Parathyroid adenoma (tissue), 2 donors: ENCODE results near the gene NCKAP5.

Source experiments
- H2AFZ ChIP-seq: fragments of 300-600 bp; sonication (generic); one replicate; pipeline ENCODE4 v1.7.0; 2017; ENCODE audit warnings: antibody characterized with exemption, mild to moderate bottlenecking
- H3K27ac ChIP-seq: fragments of 300-600 bp; sonication (generic); one replicate; pipeline ENCODE4 v1.7.0; 2017
- H3K27me3 ChIP-seq: fragments of 300-600 bp; sonication (generic); one replicate; pipeline ENCODE4 v1.7.0; 2017; ENCODE audit warnings: low read length; ENCODE audit not compliant: control insufficient read depth, insufficient read depth
- H3K36me3 ChIP-seq: fragments of 300-600 bp; sonication (generic); one replicate; pipeline ENCODE4 v1.7.0; 2017; ENCODE audit warnings: low read length; ENCODE audit not compliant: control insufficient read depth, insufficient read depth
- H3K4me1 ChIP-seq: fragments of 300-600 bp; sonication (generic); one replicate; pipeline ENCODE4 v1.7.0; 2017; ENCODE audit warnings: control low read depth
- H3K4me2 ChIP-seq: fragments of 300-600 bp; sonication (generic); one replicate; pipeline ENCODE4 v1.7.0; 2017; ENCODE audit warnings: low read length
- H3K4me3 ChIP-seq: fragments of 300-600 bp; sonication (generic); one replicate; pipeline ENCODE4 v1.7.0; 2017; ENCODE audit warnings: low read depth, low read length
- H3K79me2 ChIP-seq: fragments of 300-600 bp; sonication (generic); one replicate; pipeline ENCODE4 v1.7.0; 2017; ENCODE audit warnings: control low read depth
- H3K9ac ChIP-seq: fragments of 300-600 bp; sonication (generic); one replicate; pipeline ENCODE4 v1.7.0; 2017; ENCODE audit warnings: mild to moderate bottlenecking
- H3K9me3 ChIP-seq: fragments of 300-600 bp; sonication (generic); one replicate; pipeline ENCODE4 v1.7.0; 2017; ENCODE audit warnings: low read length; ENCODE audit not compliant: control insufficient read depth
- TF ChIP-seq, protein P1 (sequence below): fragments of 300-600 bp; sonication (generic); IDR thresholded peaks from one replicate; pipeline ENCODE4 v1.7.0; 2017; ENCODE audit warnings: antibody characterized with exemption, mild to moderate bottlenecking
- donor health status: primary hyperparathyroidism.

The NCKAP5 gene

GRCh38 chr2:133553838-133554408 lies 14.3 kb downstream of the NCKAP5 start:
- no peak overlapping the region for H3K4me2 ChIP-seq
- no peaks in the 10 kb centered on the region for H3K36me3 ChIP-seq
- no peak overlapping the region for H2AFZ ChIP-seq
- no peak overlapping the region for H3K4me3 ChIP-seq
- TF ChIP-seq, protein P1, sequence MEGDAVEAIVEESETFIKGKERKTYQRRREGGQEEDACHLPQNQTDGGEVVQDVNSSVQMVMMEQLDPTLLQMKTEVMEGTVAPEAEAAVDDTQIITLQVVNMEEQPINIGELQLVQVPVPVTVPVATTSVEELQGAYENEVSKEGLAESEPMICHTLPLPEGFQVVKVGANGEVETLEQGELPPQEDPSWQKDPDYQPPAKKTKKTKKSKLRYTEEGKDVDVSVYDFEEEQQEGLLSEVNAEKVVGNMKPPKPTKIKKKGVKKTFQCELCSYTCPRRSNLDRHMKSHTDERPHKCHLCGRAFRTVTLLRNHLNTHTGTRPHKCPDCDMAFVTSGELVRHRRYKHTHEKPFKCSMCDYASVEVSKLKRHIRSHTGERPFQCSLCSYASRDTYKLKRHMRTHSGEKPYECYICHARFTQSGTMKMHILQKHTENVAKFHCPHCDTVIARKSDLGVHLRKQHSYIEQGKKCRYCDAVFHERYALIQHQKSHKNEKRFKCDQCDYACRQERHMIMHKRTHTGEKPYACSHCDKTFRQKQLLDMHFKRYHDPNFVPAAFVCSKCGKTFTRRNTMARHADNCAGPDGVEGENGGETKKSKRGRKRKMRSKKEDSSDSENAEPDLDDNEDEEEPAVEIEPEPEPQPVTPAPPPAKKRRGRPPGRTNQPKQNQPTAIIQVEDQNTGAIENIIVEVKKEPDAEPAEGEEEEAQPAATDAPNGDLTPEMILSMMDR: no peak
- H3K9me3 ChIP-seq: no peaks in the 10 kb centered on the region
- no peak overlapping the region for H3K27ac ChIP-seq
- H3K4me1 ChIP-seq: no peaks in the 10 kb centered on the region
- H3K79me2 ChIP-seq: no peaks in the 10 kb centered on the region
- no peaks in the 10 kb centered on the region for H3K27me3 ChIP-seq
- no peak overlapping the region for H3K9ac ChIP-seq

DNA sequence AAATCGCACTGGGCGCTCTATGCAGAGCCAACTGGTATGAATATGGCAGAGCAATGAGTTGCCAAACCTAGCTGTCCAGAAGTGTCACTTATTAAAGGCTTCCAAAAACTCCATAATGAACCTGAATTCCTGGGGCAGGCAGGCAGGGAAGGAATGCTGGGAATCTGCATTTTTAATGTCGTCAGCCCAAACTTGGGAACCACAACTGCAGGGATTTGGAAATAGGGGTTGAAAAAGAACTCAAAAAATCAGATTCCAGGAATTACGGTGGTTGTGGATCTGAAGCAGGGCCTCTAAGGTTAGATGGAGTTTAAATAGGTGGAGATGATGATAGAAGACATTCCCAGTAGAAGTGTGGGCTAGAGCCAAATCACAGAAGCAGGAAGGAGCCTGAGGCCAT lies 15.0 kb downstream of the NCKAP5 start:
- no peaks in the 10 kb centered on the region for H3K27me3 ChIP-seq
- TF ChIP-seq, protein P1: no peak
- H3K9me3 ChIP-seq: no peaks in the 10 kb centered on the region
- no peak overlapping the region for H3K9ac ChIP-seq
- no peak overlapping the region for H3K4me3 ChIP-seq
- H2AFZ ChIP-seq: no peak overlapping the region
- H3K36me3 ChIP-seq: no peaks in the 10 kb centered on the region
- no peak overlapping the region for H3K27ac ChIP-seq
- no peak overlapping the region for H3K4me2 ChIP-seq
- H3K4me1 ChIP-seq: no peaks in the 10 kb centered on the region
- H3K79me2 ChIP-seq: no peaks in the 10 kb centered on the region

- Histone ChIP-seq H3K79me2 (no peaks in the 10 kb centered on the region), H3K4me3 (no peak overlapping the region), H3K27ac (no peak overlapping the region), H3K9ac (no peak overlapping the region), H3K4me1 (no peaks in the 10 kb centered on the region), H3K36me3 (no peaks in the 10 kb centered on the region), H2AFZ (no peak overlapping the region), H3K27me3 (no peaks in the 10 kb centered on the region), H3K9me3 (no peaks in the 10 kb centered on the region), H3K4me2 (no peak overlapping the region)
- TF ChIP-seq, protein P1: no peak
Observed at GRCh38 chr2:133552821-133553220, 15.4 kb downstream of the NCKAP5 start.

- no peaks in the 10 kb centered on the region for H3K36me3 ChIP-seq
- no peaks in the 10 kb centered on the region for H3K27me3 ChIP-seq
- TF ChIP-seq, protein P1: no peak
- no peaks in the 10 kb centered on the region for H3K4me1 ChIP-seq
- no peak overlapping the region for H3K4me2 ChIP-seq
- H2AFZ ChIP-seq: no peak overlapping the region
- H3K9ac ChIP-seq: no peak overlapping the region
- H3K27ac ChIP-seq: no peak overlapping the region
- no peaks in the 10 kb centered on the region for H3K9me3 ChIP-seq
- no peak overlapping the region for H3K4me3 ChIP-seq
- H3K79me2 ChIP-seq: no peaks in the 10 kb centered on the region
Observed at GRCh38 chr2:133541797-133542196, 26.5 kb downstream of the NCKAP5 start.

DNA sequence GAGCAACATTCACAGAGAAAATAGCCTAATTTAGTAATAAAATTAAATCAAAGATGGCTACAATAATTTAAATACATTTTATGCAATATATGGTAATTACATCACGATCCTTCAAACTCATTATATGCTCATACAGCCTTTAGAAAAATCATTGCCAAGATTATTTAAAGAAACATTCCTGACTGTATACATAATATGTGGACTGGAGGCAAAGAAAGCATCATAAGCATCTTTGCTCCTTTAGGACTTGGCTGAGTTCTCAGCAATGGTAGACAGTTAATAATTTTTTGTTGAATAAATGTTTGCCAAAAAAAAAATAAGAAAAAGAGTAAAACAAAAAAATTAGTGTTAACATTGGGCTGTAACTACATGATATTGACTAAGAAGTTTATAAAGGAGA lies 26.9 kb downstream of the NCKAP5 start:
- H3K36me3 ChIP-seq: no peaks in the 10 kb centered on the region
- no peak overlapping the region for H3K4me3 ChIP-seq
- no peaks in the 10 kb centered on the region for H3K79me2 ChIP-seq
- H3K27ac ChIP-seq: no peak overlapping the region
- H3K4me2 ChIP-seq: no peak overlapping the region
- no peaks in the 10 kb centered on the region for H3K9me3 ChIP-seq
- H3K4me1 ChIP-seq: no peaks in the 10 kb centered on the region
- H2AFZ ChIP-seq: no peak overlapping the region
- H3K27me3 ChIP-seq: no peaks in the 10 kb centered on the region
- TF ChIP-seq, protein P1: no peak
- no peak overlapping the region for H3K9ac ChIP-seq
